Endothelial cell of umbilical vein (primary cell): ENCODE data around the gene ADGRG1.

Experiments
- EZH2 ChIP-seq: IDR thresholded peaks from 2 replicates; pipeline ENCODE4 v1.6.1; 2012; ENCODE audit warnings: borderline replicate concordance, low read depth, mild to moderate bottlenecking, moderate library complexity, low read length, inconsistent platforms; ENCODE audit not compliant: severe bottlenecking
- FOS ChIP-seq: IDR thresholded peaks from 2 replicates; pipeline ENCODE4 v1.6.1; 2011; ENCODE audit warnings: mild to moderate bottlenecking, low read length, moderate library complexity, borderline replicate concordance; ENCODE audit not compliant: insufficient read depth
- JUN ChIP-seq: IDR thresholded peaks from 2 replicates; pipeline ENCODE4 v1.6.1; 2011; ENCODE audit warnings: borderline replicate concordance, low read depth; ENCODE audit not compliant: insufficient read length, insufficient read depth
- MYC ChIP-seq: IDR thresholded peaks from one replicate; pipeline ENCODE4 v1.6.1; 2011; ENCODE audit warnings: mild to moderate bottlenecking, low read depth, low read length
- POLR2A ChIP-seq: IDR thresholded peaks from 2 replicates; pipeline ENCODE4 v1.6.1; 2012; ENCODE audit warnings: low read depth, mild to moderate bottlenecking, control low read depth, low read length
- POLR2AphosphoS5 ChIP-seq: IDR thresholded peaks from 2 replicates; pipeline ENCODE4 v1.6.1; 2012; ENCODE audit warnings: low read depth, mild to moderate bottlenecking, control low read depth, low read length, moderate library complexity; ENCODE audit not compliant: insufficient read depth
- TF ChIP-seq, protein P1 (sequence below), 2 donors: IDR thresholded peaks; 1 replicate in 1 of 2; 2 replicates in 1 of 2; pipeline ENCODE4 v1.5.1; 2011; ENCODE audit warnings: low read length in 2 of 2, mild to moderate bottlenecking in 2 of 2, moderate library complexity in 2 of 2, control low read depth in 1 of 2, inconsistent platforms in 1 of 2, low read depth in 1 of 2; ENCODE audit not compliant: insufficient read depth in 1 of 2; ENCODE audit errors: extremely low read depth in 1 of 2
- TF ChIP-seq, protein P2 (sequence below): IDR thresholded peaks from 2 replicates; pipeline ENCODE4 v1.6.1; 2011; ENCODE audit not compliant: insufficient read depth, insufficient read length

DNA sequence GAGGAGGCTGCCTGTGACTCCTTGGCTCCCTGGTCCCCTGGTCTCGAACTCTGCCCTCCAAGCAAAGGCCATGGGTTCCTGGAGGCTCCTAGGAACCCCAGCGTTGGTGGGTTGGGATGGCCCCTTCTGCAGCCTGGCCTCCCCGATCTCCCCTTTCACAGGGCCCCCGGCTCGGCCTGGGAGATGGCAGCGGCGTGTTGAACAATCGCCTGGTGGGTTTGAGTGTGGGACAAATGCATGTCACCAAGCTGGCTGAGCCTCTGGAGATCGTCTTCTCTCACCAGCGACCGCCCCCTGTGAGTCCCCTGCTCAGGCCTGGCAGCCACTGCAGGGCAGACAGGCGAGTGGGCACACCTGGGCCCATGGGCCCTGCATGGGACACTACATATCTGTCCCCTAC, 50.6 kb downstream of the ADGRG1 start:
- TF ChIP-seq POLR2A, result no peak
- TF ChIP-seq, protein P1, sequence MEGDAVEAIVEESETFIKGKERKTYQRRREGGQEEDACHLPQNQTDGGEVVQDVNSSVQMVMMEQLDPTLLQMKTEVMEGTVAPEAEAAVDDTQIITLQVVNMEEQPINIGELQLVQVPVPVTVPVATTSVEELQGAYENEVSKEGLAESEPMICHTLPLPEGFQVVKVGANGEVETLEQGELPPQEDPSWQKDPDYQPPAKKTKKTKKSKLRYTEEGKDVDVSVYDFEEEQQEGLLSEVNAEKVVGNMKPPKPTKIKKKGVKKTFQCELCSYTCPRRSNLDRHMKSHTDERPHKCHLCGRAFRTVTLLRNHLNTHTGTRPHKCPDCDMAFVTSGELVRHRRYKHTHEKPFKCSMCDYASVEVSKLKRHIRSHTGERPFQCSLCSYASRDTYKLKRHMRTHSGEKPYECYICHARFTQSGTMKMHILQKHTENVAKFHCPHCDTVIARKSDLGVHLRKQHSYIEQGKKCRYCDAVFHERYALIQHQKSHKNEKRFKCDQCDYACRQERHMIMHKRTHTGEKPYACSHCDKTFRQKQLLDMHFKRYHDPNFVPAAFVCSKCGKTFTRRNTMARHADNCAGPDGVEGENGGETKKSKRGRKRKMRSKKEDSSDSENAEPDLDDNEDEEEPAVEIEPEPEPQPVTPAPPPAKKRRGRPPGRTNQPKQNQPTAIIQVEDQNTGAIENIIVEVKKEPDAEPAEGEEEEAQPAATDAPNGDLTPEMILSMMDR (IDR thresholded peaks at IDR 0.05; ENCODE audit: extremely low read depth in 1 of 2, insufficient read depth in 1 of 2, low read depth in 1 of 2, low read length in 2 of 2), result no peak
- TF ChIP-seq, protein P2, sequence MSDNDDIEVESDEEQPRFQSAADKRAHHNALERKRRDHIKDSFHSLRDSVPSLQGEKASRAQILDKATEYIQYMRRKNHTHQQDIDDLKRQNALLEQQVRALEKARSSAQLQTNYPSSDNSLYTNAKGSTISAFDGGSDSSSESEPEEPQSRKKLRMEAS, result no peak
- no peak for TF ChIP-seq EZH2
- no peak for TF ChIP-seq JUN
- TF ChIP-seq MYC, result no peak
- no peak for TF ChIP-seq POLR2AphosphoS5
- no peak for TF ChIP-seq FOS
